GM21717 (cell line): ENCODE data around the gene GABRB3.

Experiments used
- ATAC-seq: cut with Tn5 transposase; IDR thresholded peaks from one replicate; pipeline ENCODE4 v1.9.1; 2021; ENCODE audit warnings: mild to moderate bottlenecking, moderate library complexity; ENCODE audit not compliant: unreplicated experiment

Gene GABRB3

GRCh38 chr15:26772154-26773066 is at the start of gene GABRB3:
GABRB3 (minus strand) TSS chr15:26773066.
- ATAC-seq: no peak

- ATAC-seq: no peak
Observed at GRCh38 chr15:26807517-26808427, 34.9 kb upstream of the GABRB3 start.

- no peak for ATAC-seq
Observed at GRCh38 chr15:26806574-26806973, 33.7 kb upstream of the GABRB3 start.

GRCh38 chr15:26806151-26806550 is 33.3 kb upstream of the GABRB3 start:
- ATAC-seq: no peak

- no peak for ATAC-seq
Observed at GRCh38 chr15:26805470-26805869, 32.6 kb upstream of the GABRB3 start.

GRCh38 chr15:26804063-26804804 is 31.4 kb upstream of the GABRB3 start:
- no peak for ATAC-seq

GRCh38 chr15:26790118-26790517 is 17.3 kb upstream of the GABRB3 start:
- ATAC-seq: no peak

- no peak for ATAC-seq
Observed at GRCh38 chr15:26781816-26782215, 8.9 kb upstream of the GABRB3 start.

- no peak for ATAC-seq
Observed at GRCh38 chr15:26773917-26774316, 1.1 kb upstream of the GABRB3 start.

GRCh38 chr15:26773067-26773877 is 406 bp upstream of the GABRB3 start:
- no peak for ATAC-seq

- no peak for ATAC-seq
Observed at GRCh38 chr15:26771578-26772153, 1.2 kb downstream of the GABRB3 start.

- ATAC-seq: no peak
Observed at GRCh38 chr15:26771168-26771567, 1.7 kb downstream of the GABRB3 start.

- no peak for ATAC-seq
Observed at GRCh38 chr15:26767169-26767670, 5.6 kb downstream of the GABRB3 start.

GRCh38 chr15:26766262-26766661 is 6.6 kb downstream of the GABRB3 start:
- ATAC-seq: no peak

GRCh38 chr15:26759986-26760385 is 12.9 kb downstream of the GABRB3 start:
- ATAC-seq: no peak

- ATAC-seq: no peak
Observed at GRCh38 chr15:26758079-26758478, 14.8 kb downstream of the GABRB3 start.

- no peak for ATAC-seq
Observed at GRCh38 chr15:26757141-26757540, 15.7 kb downstream of the GABRB3 start.

- ATAC-seq: no peak
Observed at GRCh38 chr15:26744894-26745293, 28.0 kb downstream of the GABRB3 start.

GRCh38 chr15:26739791-26740190 is 33.1 kb downstream of the GABRB3 start:
- ATAC-seq: no peak

- no peak for ATAC-seq
Observed at GRCh38 chr15:26738996-26739395, 33.9 kb downstream of the GABRB3 start.
